HL-60/S4 treated with phorbol 12-myristate 13-acetate at 8.2 ng/mL for 4 days and 3 days (cell line): Measurements from ENCODE around the gene GPR135.

ENCODE experiments used
- in situ Hi-C: fragments of 300-500 bp; cut with MboI; formaldehyde crosslinking; loops from 2 replicates; pipeline ENCODE4 v1.15.0; 2022; ENCODE audit warnings: low sequenced_read_pairs

Gene GPR135, protein sequence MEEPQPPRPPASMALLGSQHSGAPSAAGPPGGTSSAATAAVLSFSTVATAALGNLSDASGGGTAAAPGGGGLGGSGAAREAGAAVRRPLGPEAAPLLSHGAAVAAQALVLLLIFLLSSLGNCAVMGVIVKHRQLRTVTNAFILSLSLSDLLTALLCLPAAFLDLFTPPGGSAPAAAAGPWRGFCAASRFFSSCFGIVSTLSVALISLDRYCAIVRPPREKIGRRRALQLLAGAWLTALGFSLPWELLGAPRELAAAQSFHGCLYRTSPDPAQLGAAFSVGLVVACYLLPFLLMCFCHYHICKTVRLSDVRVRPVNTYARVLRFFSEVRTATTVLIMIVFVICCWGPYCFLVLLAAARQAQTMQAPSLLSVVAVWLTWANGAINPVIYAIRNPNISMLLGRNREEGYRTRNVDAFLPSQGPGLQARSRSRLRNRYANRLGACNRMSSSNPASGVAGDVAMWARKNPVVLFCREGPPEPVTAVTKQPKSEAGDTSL

DNA sequence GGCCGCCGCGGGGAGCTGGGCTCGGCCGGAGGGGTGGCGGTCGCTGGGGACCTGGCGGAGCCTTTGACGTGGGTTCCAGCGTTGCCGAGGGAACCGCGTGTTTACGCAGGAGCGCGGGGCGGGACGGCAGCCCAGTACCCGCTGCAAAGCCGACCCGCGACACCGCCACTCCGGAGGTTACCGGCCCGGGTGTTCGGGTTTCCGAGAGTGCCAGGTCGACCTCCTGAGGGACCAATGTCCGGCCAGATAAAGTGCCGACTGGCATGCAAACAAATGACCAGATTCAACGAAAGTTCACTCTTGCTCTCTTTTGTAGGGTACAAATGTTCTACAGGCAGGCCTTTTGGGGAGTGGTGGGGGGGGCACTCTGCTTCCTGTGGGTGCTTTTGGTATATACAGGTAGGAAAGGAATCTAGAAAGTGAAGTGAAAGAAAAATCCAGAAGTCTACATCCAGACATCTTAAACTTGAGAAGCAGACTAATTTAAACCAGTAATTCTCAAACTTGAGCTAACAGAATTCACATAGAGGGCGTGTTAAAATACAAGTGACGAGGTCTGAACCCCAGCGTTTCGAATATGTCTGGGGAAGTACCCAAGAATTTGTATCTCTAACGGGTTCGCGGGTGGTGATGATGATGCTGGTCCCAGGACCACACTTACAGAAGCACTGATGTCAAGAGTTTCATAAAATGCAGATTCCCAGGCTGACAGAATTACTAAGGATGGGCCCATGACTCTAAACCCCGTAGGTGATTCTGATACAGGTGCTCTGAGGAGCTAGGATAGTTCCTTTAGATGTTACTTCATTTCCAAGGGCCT is at the start of gene GPR135:
GPR135 (minus strand) TSS at position 65 of the 820 bp plus-strand sequence. CDS start 154 bp downstream, outside the sequence.
- in situ Hi-C loops, result no loop called here

DNA sequence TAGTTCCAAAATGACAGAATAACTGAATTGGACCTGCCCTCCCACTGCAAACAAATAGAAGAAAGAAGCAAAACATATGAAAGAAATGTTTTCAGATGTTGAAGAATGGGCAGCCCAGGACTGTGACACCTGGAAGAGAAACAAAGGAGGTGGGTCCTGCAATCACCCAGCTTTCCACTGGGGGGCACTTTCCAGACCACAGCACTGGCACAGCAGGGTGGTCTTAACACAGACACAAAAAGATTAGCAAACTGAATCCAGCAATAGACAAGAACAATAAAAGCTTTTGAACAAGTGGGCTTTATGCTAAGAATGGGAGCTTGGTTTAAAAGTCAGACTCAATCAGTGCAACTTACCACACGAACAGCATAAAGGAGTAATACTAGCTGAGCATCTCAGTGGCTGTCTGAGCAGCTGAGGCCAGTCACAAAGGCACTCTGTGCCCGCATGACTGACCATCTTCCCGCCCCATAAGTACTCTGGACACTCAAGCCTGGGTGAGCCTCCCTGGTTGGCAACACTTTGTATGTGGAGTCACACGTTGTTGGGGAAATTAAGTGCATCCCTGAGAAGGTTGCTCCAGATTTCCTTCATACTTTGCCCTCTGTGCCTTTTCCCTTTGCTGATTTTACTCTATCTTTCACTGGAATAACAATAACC is 46.9 kb upstream of the GPR135 start:
- in situ Hi-C loops, result no loop called here

DNA sequence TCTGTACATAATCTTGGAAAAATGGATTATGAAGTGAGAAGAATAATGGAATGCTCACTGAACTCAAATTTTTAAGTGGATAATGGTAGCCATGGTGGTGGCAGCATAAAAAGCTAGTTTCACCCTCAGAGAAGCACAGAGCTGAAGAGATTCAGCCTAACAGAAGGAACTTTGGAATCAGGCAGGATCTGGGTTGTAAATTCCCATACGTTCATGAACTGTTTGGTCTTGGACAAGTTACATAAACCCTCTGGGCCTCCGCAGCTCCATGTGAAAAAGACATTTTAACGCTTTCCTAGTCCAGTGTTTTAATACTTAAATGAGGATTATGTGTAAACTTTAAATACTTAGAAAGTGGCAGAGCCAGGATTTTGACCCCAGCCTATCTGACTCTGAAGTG is 45.8 kb upstream of the GPR135 start:
- in situ Hi-C loops, result no loop called here

DNA sequence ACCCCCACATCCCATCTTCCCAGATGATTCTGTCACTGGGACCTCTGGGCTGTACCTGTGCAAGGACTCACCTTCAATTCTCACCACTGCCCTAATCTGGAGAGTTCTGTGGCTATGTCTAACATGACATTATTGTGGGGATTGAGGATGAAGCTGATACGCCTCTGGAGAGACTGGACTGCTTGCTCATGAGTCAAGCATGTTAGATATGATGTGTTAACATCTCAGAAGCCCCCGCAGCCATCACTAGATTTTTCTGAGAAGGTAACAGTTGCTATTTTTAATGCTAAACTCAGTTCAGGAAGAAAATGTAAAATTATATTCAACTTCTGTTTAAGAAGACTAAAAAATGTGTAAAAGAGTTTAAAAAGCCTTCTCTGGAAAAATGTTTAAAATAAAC is 44.8 kb upstream of the GPR135 start:
- in situ Hi-C loops, result no loop called here

DNA sequence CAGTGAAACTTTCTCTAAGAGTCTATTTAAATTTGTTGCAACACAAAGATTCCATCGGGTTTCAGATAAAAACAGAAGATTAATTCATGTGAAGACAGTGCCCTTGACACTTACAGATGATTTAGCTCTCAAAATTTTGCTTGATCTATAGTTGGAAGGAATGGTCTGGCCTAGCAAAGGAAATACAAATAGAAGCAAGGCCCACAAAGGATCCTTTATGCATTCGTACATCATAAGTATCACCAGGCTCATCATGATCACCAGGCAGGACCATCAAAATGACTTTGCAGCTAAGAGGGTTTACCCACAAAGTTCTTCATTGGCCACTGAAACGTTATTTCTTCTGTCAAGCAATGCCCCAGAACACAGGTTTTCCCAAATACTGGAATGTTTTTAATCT is 43.9 kb upstream of the GPR135 start:
- in situ Hi-C loops, result no loop called here

DNA sequence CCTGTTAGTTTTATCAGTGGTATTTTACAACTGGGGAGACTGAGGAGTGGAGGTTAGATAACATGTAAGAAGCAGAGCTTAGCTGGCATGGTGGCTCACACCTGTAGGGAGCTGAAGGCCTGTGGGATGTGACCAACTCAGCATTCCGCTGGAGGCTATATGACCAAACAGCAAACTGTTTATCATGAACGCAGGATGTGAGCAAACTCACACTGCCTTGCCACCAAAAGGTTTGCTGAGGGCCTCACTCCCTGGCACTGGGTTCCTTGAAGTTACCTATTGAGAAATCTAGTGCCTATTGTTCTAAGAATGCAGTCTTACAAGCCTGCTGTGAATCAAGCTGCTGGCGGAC is 42.5 kb upstream of the GPR135 start:
- in situ Hi-C loops, result no loop called here

DNA sequence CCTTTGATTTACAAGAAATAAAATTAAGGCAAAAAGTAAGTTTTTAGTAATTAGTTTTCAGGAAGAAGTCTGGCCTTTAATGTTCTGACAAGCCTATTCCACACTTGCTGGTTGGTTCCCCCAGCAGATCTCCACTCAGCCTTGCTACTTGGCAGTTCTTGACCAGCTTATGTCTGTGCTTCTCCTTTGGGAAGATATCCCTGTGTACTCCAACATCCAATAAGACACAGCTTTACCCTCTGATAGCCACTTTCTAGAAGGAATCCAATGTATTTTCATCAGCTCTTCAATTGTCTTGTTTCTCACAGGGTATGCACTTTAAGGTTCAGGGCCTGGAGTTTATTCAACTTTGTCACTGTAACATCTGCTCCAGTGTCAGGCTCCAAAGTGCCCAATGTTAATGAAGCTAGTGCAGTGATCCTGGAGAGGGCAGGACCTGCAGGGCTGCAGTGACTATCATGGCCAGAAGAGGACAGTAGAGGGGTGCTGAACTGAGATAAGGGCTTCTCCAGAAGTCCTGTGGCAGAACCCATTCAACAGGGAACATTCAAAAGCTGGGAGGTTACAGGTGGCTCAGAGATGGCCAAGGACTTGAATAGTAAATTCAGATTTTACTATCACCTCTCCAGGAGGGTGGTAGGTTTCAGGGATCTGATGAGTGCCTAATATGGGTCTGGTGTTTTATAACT is 42.0 kb upstream of the GPR135 start:
- in situ Hi-C loops, result no loop called here

DNA sequence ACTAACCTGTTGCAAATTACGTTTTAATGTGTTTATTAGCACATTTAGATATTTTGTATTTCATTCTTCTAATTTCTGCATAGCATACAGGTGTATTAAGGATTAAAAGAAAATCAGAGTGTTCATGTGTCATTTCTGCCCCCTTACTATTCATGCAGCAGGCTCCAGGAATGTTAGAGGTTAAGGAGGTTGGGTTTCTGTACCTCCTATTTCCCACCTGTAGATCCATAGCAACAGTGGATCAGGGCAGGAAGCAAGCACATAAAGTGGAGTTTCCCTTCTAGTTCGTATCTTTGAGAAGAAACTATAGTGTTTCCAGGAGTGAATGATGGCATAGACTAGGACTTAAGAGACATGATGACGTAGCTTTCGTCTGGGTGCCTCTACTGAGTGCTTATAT is 38.1 kb upstream of the GPR135 start:
- in situ Hi-C loops, result no loop called here

DNA sequence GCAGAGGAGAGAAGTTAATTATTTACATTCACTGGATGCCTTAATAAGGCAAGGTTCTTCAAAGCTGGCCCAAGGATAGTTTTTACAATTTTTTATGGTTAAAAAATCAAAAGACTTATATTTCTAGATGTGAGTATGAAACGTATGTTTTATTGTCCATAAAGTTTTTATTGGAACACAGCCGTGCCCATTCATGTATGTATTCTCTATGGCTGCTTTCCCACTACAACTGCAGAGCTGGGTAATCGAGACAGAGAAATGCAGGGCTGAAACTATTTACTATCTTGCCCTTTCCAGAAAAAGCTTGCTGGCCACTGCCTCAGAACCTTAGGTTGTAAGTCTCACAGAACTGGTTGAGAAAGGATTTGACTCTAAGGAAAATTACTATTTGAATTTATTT is 35.6 kb upstream of the GPR135 start:
- in situ Hi-C loops, result no loop called here

DNA sequence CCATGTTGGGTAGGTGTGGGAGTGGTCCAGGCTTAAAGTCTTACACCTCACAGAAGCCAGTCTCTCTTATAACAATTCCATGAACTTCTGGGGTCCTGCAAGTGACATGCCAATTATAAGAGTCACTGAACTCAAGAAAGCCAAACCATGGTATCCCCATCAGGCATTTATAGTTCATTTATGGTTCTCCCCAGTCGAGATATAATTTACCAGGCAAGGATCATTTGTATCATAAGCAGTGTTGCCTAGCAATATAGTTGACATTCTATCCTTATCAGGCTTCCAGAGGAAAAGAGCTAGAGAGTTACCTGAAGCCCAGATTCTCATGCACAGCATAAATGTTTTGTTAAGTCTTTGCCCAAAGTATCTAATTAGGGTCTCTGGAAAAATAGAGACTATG is 27.2 kb upstream of the GPR135 start:
- in situ Hi-C loops, result no loop called here

DNA sequence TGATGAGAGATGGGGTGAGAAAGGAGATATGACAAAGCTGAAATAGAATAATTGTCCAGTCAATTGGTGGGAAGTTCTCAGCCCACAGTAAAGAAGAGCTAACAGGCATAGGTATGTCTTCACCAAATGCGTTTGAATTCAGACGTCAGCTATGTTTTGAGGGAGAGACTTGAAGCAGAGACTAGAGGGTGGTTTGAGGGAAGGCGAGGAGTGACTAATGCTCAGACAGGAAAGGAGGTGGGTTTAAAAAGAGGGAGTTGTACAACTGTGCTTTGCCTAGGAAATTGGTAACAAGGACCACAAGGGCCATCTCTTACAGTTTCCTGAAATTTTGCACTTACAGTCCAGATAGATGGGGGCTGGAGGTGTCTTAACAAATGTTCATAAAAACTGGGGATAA is 25.6 kb upstream of the GPR135 start:
- in situ Hi-C loops, result no loop called here

DNA sequence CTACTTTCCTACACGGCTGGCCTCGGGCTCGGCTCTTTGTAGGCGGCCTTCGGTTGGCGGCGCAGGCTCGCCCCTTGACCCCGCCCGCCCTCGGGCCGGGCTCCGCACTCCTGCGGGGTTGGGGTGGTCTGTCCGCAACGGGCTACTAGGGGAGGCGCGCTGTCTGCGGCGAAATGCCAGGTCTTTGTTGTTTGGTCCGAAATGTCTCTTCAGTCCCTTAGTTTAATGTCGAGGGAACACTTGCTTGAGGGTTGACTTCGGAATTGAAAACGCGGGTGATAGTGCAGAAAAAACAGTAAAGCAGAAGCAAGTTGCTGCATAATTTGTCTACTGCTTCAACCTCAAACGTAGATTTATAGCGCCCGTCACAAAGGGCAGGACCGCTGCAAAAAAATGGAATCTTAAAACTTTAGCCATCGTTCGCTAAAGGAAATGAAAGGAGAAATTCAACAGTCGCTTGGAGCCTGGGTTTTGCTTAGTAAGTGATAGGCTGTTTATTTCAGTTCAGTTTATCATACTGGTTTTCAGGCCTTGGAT is 19.5 kb upstream of the GPR135 start:
- in situ Hi-C loops, result no loop called here

DNA sequence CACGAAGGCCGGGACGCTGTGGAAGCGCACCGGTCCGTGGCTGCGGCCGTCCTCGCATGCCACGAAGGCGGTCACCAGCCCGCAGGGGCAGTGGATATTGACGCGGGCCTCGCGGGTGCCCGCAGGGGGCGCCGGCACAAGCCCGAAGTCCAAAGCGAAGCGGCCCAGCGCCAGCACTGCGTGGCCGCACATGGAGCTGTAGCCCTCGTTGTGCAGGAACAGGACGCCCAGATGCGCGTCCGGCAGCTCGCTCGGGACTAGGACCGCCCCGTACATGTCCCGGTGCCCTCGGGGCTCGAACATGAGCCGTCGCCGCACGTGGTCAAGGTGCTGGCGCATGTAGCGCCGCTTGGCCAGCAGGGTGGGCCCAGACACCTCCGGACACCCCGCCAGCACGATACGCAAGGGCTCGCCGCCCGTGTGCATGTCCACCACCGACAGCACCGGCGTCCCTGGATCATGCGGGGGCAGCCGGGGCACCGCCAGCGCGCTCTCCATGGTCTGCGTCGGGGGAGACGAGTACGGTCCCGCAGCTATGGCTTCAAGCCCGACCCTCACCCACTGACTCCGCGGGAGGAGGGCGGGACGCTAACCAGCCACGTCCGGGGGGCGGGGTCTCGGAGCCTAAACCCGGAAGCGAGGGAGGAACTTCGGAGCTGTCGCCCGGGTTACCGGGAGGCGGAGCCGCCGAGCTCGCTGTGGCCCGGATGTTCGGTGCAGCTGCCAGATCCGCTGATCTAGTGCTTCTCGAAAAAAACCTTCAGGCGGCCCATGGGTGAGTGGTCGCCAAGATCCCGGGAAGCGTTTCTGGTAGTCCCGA is 18.8 kb upstream of the GPR135 start, which contains the start of the genes JKAMP and L3HYPDH:
JKAMP (plus strand) TSS at position 699 of the 820 bp plus-strand sequence; CDS start at position 772, 73 bp downstream.
L3HYPDH (minus strand) TSS at position 590 of the 820 bp plus-strand sequence; CDS start at position 498, 92 bp downstream.
- in situ Hi-C loops, result no loop called here

DNA sequence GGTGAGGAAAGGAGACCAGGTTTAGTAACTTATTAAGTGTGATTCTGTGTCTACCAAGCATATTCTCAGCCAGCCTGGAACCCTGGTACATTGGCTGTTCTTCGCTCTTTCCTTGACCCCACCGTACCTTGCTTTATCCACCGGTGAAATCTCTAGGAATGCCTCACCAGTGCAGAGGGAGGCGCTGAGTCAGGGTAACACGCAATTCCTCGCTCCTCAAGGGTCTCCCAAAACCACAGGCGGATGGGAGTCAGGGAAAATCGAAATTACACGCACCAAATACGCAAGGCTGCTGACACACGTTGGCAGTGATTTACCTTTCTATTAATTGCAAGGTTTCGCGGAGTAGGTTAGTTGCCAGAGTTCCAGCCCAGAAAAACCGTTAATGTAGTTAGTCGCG is 18.2 kb upstream of the GPR135 start:
- in situ Hi-C loops, result no loop called here

DNA sequence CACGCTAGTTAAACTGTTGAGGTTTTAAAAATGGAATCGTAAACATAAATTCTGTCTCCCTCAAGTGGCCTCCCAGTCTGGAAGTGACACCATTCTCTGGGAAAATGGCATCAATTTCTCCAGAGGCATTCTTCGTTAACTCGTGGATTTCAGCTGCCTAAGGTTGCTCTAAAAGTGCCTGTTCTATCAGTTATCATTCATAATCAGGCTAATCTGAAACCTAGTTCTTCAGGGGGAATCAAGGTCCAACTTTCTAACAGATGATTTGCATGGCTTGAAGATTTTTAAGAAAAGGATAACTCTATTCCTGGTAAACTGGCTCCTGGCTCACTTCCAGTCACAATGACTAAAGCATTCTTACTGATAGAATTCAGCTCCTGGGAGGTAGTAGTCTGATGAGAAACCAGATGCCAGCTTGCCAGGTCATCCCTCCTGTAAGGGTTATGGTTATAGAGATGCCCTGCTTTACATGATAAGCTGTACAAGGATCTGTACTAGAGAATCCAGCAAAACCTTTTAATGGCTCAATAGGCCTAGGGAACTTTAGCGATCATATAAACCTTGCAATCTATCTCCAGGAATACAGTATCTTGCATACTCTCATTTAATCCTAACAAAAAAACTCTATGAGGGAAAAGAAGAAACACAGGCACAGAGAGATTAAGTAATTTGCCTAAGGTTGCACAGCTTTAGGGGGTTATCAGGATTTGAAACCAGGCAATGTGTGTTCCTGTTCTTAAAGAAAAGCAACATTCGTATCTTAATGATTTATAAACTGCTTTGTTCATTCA is 17.6 kb upstream of the GPR135 start:
- in situ Hi-C loops, result no loop called here

DNA sequence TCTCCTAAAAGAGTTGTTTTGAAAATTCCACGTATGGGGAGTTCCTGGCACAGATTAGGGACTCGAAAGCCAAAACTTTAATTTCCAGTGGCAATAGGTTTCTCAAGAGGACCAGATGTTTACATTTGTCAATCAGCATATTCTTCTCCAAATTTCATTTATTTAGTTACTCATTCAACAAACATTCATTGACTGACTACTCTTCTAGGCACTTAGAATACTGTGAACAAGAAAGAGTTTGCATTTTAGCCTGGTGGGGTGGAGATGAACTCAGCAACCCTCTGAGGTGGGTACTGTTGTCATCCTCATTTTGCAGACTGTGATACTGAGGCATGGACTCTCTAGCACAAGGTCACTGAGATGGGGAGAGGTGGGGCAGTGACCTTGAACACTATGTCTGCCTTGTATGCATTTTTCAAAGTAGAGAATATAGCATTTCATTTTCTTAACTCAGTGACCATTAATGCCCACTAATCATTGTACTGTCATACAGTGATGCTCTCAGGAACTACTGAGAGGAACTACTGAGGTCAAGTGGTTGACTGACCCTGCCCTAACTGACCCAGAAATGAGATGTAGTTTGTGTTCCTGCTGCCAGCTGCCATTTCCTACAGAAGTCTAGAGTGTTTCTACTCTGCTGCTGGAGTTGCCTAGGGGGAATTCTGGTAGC is 16.8 kb upstream of the GPR135 start:
- in situ Hi-C loops, result no loop called here

DNA sequence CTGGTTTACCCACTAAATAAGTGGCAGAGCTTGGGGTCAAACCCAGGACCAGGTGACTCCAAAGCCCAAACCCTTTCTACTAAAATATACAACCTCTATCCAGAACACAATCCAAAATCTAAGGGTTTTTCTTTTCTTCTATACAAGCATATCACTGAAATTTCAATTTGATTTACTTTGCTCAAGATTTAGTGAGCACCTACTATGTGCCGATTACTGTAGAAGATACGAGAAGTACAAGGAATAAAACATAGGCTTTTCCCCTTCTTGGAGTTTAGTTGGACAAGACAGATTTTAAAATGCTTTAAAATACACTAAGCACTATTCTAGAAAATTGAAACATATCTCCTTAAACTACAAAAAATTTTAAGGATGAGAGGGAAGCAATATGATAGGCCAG is 16.2 kb upstream of the GPR135 start:
- in situ Hi-C loops, result no loop called here

DNA sequence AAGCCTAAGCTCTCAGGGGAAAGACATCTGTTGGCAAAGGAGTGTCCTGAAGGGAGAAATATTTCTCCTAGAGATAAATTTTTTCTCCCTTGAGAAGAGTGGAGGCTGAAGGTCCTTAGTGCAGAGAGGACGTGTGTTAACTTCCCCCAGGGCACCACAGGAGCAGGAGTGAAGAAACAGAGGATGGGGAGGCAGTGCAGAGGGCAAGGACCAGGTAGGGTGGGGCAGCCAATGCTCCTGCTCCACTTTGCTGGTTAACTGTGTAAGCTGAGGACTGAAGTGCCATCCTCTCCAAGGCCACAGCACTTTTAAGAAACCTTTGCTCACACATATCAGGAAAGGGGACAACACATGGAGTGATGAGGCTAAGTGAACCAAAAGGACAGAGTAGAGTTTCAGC is 15.0 kb upstream of the GPR135 start:
- in situ Hi-C loops, result no loop called here
